Measurements from ENCODE around the gene HNRNPLL.
"Not testable (repeated sequence)": the region's sequence is repeated elsewhere in the genome, so short reads cannot be mapped to it uniquely, and the experiment has no call there.

Gene HNRNPLL

DNA sequence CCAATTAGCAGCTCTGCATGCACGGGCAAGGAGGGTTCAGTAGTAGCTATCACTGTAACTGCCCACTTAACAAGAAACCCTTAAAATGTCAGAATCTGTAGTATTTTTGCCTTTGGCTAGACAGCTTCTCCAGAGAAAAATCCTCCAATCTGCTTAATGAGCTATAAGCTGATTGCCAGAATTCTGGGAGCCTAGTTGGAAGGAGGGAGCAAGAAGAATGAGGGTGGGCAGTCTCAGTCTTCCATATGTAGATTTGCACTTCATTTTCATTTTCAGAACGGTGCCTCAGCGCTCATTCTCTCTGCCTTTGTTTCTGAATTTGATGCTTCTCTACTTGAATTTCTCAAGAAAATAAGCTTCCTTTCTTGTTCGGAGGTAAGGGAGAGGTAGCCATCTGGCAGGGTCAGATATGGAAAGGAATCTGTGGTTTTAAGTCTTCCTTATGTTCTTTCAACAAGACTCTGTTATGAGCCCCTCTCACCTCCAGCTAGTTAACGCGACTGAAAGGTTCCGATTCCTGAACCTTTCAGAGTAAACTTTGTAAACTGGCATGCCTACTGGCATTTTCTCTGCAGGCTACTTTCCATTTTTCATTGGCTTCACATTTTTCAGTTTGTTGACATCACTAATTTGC, 53.5 kb downstream of the HNRNPLL start:
- TF ChIP-seq, protein P1, sequence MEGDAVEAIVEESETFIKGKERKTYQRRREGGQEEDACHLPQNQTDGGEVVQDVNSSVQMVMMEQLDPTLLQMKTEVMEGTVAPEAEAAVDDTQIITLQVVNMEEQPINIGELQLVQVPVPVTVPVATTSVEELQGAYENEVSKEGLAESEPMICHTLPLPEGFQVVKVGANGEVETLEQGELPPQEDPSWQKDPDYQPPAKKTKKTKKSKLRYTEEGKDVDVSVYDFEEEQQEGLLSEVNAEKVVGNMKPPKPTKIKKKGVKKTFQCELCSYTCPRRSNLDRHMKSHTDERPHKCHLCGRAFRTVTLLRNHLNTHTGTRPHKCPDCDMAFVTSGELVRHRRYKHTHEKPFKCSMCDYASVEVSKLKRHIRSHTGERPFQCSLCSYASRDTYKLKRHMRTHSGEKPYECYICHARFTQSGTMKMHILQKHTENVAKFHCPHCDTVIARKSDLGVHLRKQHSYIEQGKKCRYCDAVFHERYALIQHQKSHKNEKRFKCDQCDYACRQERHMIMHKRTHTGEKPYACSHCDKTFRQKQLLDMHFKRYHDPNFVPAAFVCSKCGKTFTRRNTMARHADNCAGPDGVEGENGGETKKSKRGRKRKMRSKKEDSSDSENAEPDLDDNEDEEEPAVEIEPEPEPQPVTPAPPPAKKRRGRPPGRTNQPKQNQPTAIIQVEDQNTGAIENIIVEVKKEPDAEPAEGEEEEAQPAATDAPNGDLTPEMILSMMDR (conservative IDR thresholded peaks at IDR 0.05; ENCODE audit: low read depth, low read length) = no peak
- Histone ChIP-seq H4K20me1 (ENCODE audit: insufficient read depth) (no peaks in the 10 kb centered on the region), H3K4me2 (no peak overlapping the region), H3K27ac (no peak overlapping the region), H3K4me1 (ENCODE audit: low read depth, poor library complexity, severe bottlenecking) (no peaks in the 10 kb centered on the region), H3K9ac (no peak overlapping the region), H2AFZ (ENCODE audit: low read depth) (no peak overlapping the region), H3K27me3 (ENCODE audit: insufficient read depth, low read depth) (no peaks in the 10 kb centered on the region), H3K79me2 (ENCODE audit: insufficient read depth, low read depth) (no peaks in the 10 kb centered on the region), H3K36me3 (ENCODE audit: insufficient read depth) (no peaks in the 10 kb centered on the region), H3K4me3 (IDR thresholded peaks at IDR 0.05; ENCODE audit: insufficient read depth, low read depth, low read length) (no peak overlapping the region)

- Histone ChIP-seq H3K27ac (no peak overlapping the region), H3K4me2 (no peak overlapping the region), H2AFZ (ENCODE audit: low read depth) (no peak overlapping the region), H3K4me3 (IDR thresholded peaks at IDR 0.05; ENCODE audit: insufficient read depth, low read depth, low read length) (no peak overlapping the region), H3K4me1 (ENCODE audit: low read depth, poor library complexity, severe bottlenecking) (no peaks in the 10 kb centered on the region), H3K36me3 (ENCODE audit: insufficient read depth) (no peaks in the 10 kb centered on the region), H4K20me1 (ENCODE audit: insufficient read depth) (no peaks in the 10 kb centered on the region), H3K27me3 (ENCODE audit: insufficient read depth, low read depth) (no peaks in the 10 kb centered on the region), H3K79me2 (ENCODE audit: insufficient read depth, low read depth) (no peaks in the 10 kb centered on the region), H3K9ac (no peak overlapping the region)
- TF ChIP-seq, protein P1 (conservative IDR thresholded peaks at IDR 0.05; ENCODE audit: low read depth, low read length) = no peak
Observed at GRCh38 chr2:38547791-38548190, 54.9 kb downstream of the HNRNPLL start.

GRCh38 chr2:38546585-38546984, 56.1 kb downstream of the HNRNPLL start:
- Histone ChIP-seq H3K4me2 (no peak overlapping the region), H3K9ac (no peak overlapping the region), H3K27me3 (ENCODE audit: insufficient read depth, low read depth) (no peaks in the 10 kb centered on the region), H3K4me1 (ENCODE audit: low read depth, poor library complexity, severe bottlenecking) (no peaks in the 10 kb centered on the region), H3K79me2 (ENCODE audit: insufficient read depth, low read depth) (no peaks in the 10 kb centered on the region), H3K27ac (no peak overlapping the region), H2AFZ (ENCODE audit: low read depth) (no peak overlapping the region), H4K20me1 (ENCODE audit: insufficient read depth) (no peaks in the 10 kb centered on the region), H3K4me3 (IDR thresholded peaks at IDR 0.05; ENCODE audit: insufficient read depth, low read depth, low read length) (no peak overlapping the region), H3K36me3 (ENCODE audit: insufficient read depth) (no peaks in the 10 kb centered on the region)
- TF ChIP-seq, protein P1 (conservative IDR thresholded peaks at IDR 0.05; ENCODE audit: low read depth, low read length) = no peak

GRCh38 chr2:38546064-38546463, 56.7 kb downstream of the HNRNPLL start:
- no peaks in the 10 kb centered on the region for H4K20me1 ChIP-seq (ENCODE audit: insufficient read depth)
- H3K36me3 ChIP-seq (ENCODE audit: insufficient read depth) = no peaks in the 10 kb centered on the region
- TF ChIP-seq, protein P1 (conservative IDR thresholded peaks at IDR 0.05; ENCODE audit: low read depth, low read length) = no peak
- no peak overlapping the region for H3K27ac ChIP-seq
- no peaks in the 10 kb centered on the region for H3K79me2 ChIP-seq (ENCODE audit: insufficient read depth, low read depth)
- no peak overlapping the region for H2AFZ ChIP-seq (ENCODE audit: low read depth)
- no peaks in the 10 kb centered on the region for H3K27me3 ChIP-seq (ENCODE audit: insufficient read depth, low read depth)
- H3K4me1 ChIP-seq (ENCODE audit: low read depth, poor library complexity, severe bottlenecking) = no peaks in the 10 kb centered on the region
- H3K4me2 ChIP-seq = no peak overlapping the region
- H3K4me3 ChIP-seq (IDR thresholded peaks at IDR 0.05; ENCODE audit: insufficient read depth, low read depth, low read length) = no peak overlapping the region
- H3K9ac ChIP-seq = no peak overlapping the region

DNA sequence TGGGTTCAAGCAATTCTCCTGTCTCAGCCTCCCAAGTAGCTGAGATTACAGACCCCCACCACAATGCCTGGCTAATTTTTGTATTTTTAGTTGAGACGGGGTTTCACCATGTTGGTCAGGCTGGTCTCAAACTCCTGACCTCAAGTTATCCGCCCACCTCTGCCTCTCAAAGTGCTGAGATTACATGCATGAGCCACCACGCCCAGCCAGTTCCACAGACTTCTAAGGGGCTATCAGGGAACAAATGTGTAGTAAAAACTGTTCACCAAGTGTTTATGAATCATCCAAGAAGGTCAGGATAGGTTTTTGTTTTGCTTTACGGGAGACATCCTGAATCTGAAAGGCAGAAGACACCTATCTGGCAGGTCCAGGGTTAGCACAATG, 60.5 kb downstream of the HNRNPLL start:
- not testable (repeated sequence) for H3K4me1 ChIP-seq (ENCODE audit: low read depth, poor library complexity, severe bottlenecking); H3K27me3 ChIP-seq (ENCODE audit: insufficient read depth, low read depth); H4K20me1 ChIP-seq (ENCODE audit: insufficient read depth); H3K27ac ChIP-seq; H3K36me3 ChIP-seq (ENCODE audit: insufficient read depth); H3K4me3 ChIP-seq (IDR thresholded peaks at IDR 0.05; ENCODE audit: insufficient read depth, low read depth, low read length); H3K79me2 ChIP-seq (ENCODE audit: insufficient read depth, low read depth); H2AFZ ChIP-seq (ENCODE audit: low read depth); H3K4me2 ChIP-seq; H3K9ac ChIP-seq

All from KMS-11 (cell line).